Ovary (tissue), 9 donors: Measurements from ENCODE around the gene MEN1. TPM values are rescaled to one million over a fixed set of nuclear protein-coding genes. Genes with fewer than 3 reads are reported as not detected.

Source experiments
- DNase-seq, 5 donors: peaks; one replicate each; pipeline ENCODE4 v3.0.0-alpha.2; 2019 to 2020
- H3K27ac ChIP-seq, 2 donors: fragments of 200-600 bp; one replicate each; pipeline versions ENCODE4 v1.5.1 to v1.8.0; 2019 to 2022
- H3K27me3 ChIP-seq: fragments of 200-600 bp; one replicate; pipeline ENCODE4 v1.8.0; 2022
- H3K36me3 ChIP-seq: fragments of 200-600 bp; sonication (generic); one replicate; pipeline ENCODE4 v1.5.1; 2019
- H3K4me1 ChIP-seq: one replicate; pipeline ENCODE4 v1.8.1; 2013; ENCODE audit warnings: mild to moderate bottlenecking, moderate library complexity; ENCODE audit not compliant: insufficient read depth
- H3K4me3 ChIP-seq: fragments of 200-600 bp; sonication (generic); one replicate; pipeline ENCODE4 v1.5.1; 2017
- H3K9me3 ChIP-seq, 2 donors: fragments of 200-600 bp in 1 of 2; sonication (generic) in 1 of 2; one replicate each; pipeline versions ENCODE4 v1.5.1 to v1.8.1; 2013 to 2019; ENCODE audit warnings: mild to moderate bottlenecking in 1 of 2, moderate library complexity in 1 of 2
- CTCF ChIP-seq, 3 donors: fragments of 450-650 bp in 2 of 3; fragments of 200-600 bp in 1 of 3; IDR thresholded peaks; one replicate each; pipeline versions ENCODE4 v1.5.1 to v1.8.0; 2016 to 2022; ENCODE audit warnings: antibody characterized with exemption in 3 of 3, mild to moderate bottlenecking in 1 of 3
- EP300 ChIP-seq: sonication (generic); formaldehyde crosslinking; IDR thresholded peaks from one replicate; pipeline ENCODE4 v1.6.1; 2017; ENCODE audit warnings: antibody characterized with exemption
- POLR2A ChIP-seq: fragments of 450-650 bp; IDR thresholded peaks from one replicate; pipeline ENCODE4 v1.6.1; 2017; ENCODE audit warnings: antibody characterized with exemption, mild to moderate bottlenecking, moderate library complexity
- WGBS, 3 donors: extraction: QIAGEN DNeasy Blood & Tissue Kit in 1 of 3; methylation state at CpG; one replicate each; pipeline versions ENCODE4 v1.1.5 to v1.1.7; 2013 to 2017; 5-methylcytosine and 5-hydroxymethylcytosine counted together
- intact Hi-C, 4 donors: fragments of 100-400 bp; cut with DNase I; formaldehyde crosslinking; loops; one replicate each; pipeline versions ENCODE4 v1.11.0 to v1.15.1; 2022 to 2023
- polyA plus RNA-seq, 2 donors: library from polyadenylated mRNA; stranded (reverse); fragments of 200-250 nt in 1 of 2; fragments of 350-450 nt in 1 of 2; fragmentation: Illumina TruSeq in 1 of 2; extraction: RNeasy Lipid Tissue Mini Kit (QIAGEN cat#74804) in 1 of 2; gene quantifications; one replicate each; pipeline ENCODE4 v1.2.3, GENCODE V29; 2013 to 2014
- total RNA-seq, 7 donors: library from RNA; depleted of rRNA in 2 of 7; stranded (reverse); fragments of >200 nt in 2 of 7; fragmentation: NEBNext Ultra II Directional in 3 of 7; extraction: Animal tissue kit (Norgen Biotek cat#: 25700) in 3 of 7; gene quantifications; one replicate each; pipeline versions ENCODE4 v1.1.0 to v1.2.4, GENCODE V29; 2016 to 2023
- donor health status: DM: no; HTN: no; CAD: no; lungs with moderate emphysema.
- donor health status: DM: no; HTN: no; CAD: no.
- donor health status: Bipolar disorder and iron deficiency.
- donor health status: DM: yes; HTN: yes; CAD: no.
- donor health status: DM: no; HTN: no; CAD: no.
- donor health status: DM: yes; HTN: yes; CAD: no.

The MEN1 gene
- total and polyA plus RNA-seq, 9 donors = 14.4 to 28.6 (median 21.2) TPM

- intact Hi-C loops = no loop called here
- 56 to 65% (median 64%) methylated on average over 13 of the region's 13 CpGs for WGBS, 3 donors
- DNase-seq = peak in 2 of 5 donors; percentile 40 to 46
- Histone ChIP-seq H3K4me3 (no peak overlapping the region), H3K9me3 (no peaks in the 10 kb centered on the region), H3K27me3 (no peaks in the 10 kb centered on the region), H3K4me1 (peaks cover 2% of the 10 kb centered on the region), H3K27ac (peak overlapping the region; percentile 43 to 93), H3K36me3 (no peaks in the 10 kb centered on the region)
- no peak for TF ChIP-seq POLR2A
- no peak for TF ChIP-seq CTCF (IDR thresholded peaks at IDR 0.05)
- TF ChIP-seq EP300 = no peak
These were observed 8.6 kb downstream of the MEN1 start for GRCh38 chr11:64801561-64802369.

GRCh38 chr11:64801158-64801464 lies 9.2 kb downstream of the MEN1 start:
- Histone ChIP-seq H3K27me3 (no peaks in the 10 kb centered on the region), H3K4me1 (peaks cover 2% of the 10 kb centered on the region), H3K4me3 (no peak overlapping the region), H3K9me3 (no peaks in the 10 kb centered on the region), H3K27ac (no peak overlapping the region), H3K36me3 (no peaks in the 10 kb centered on the region)
- DNase-seq = peak in 1 of 5 donors; percentile 31
- no peak for TF ChIP-seq EP300
- no peak for TF ChIP-seq CTCF (IDR thresholded peaks at IDR 0.05)
- no peak for TF ChIP-seq POLR2A
- 78 to 87% (median 82%) methylated on average over 9 of the region's 9 CpGs for WGBS, 3 donors
- intact Hi-C loops = no loop called here

GRCh38 chr11:64800303-64801157 lies 9.8 kb downstream of the MEN1 start:
- 81 to 84% (median 81%) methylated on average over 26 of the region's 26 CpGs for WGBS, 3 donors
- TF ChIP-seq EP300 (no peak), POLR2A (no peak), CTCF (IDR thresholded peaks at IDR 0.05) (no peak)
- no peak overlapping the region for H3K4me3 ChIP-seq
- no peaks in the 10 kb centered on the region for H3K9me3 ChIP-seq
- H3K27ac ChIP-seq = no peak overlapping the region
- peaks cover 2% of the 10 kb centered on the region for H3K4me1 ChIP-seq
- peak in 1 of 5 donors; percentile 40 for DNase-seq
- H3K36me3 ChIP-seq = no peaks in the 10 kb centered on the region
- intact Hi-C loops = no loop called here
- H3K27me3 ChIP-seq = no peaks in the 10 kb centered on the region

- H3K36me3 ChIP-seq = no peaks in the 10 kb centered on the region
- 53 to 61% (median 54%) methylated on average over 14 of the region's 14 CpGs for WGBS, 3 donors
- no peaks in the 10 kb centered on the region for H3K27me3 ChIP-seq
- no peak overlapping the region for H3K27ac ChIP-seq
- no peak for TF ChIP-seq CTCF (IDR thresholded peaks at IDR 0.05)
- no peaks in the 10 kb centered on the region for H3K9me3 ChIP-seq
- peaks cover 2% of the 10 kb centered on the region for H3K4me1 ChIP-seq
- no peak overlapping the region for H3K4me3 ChIP-seq
- no peak for DNase-seq
- intact Hi-C loops = no loop called here
These were observed 10.6 kb downstream of the MEN1 start for GRCh38 chr11:64799623-64800302.
